ENCODE results near the gene TPP2.

The TPP2 gene

GRCh38 chr13:102587916-102588315 is 8.9 kb upstream of the TPP2 start:
- CTCF ChIA-PET, result interaction anchor here (0.7 kb wide), 1 partner anchor 137 kb away, joined by 4 read pairs; no protein-coding TSS in a partner anchor
- TF ChIP-seq CTCF (conservative IDR thresholded peaks at IDR 0.05; ENCODE audit: low read depth), result no peak
- H3K27ac ChIP-seq, result no peak overlapping the region
- POLR2A ChIA-PET (ENCODE audit: low non-redundant PET), result no interaction called here
- DNase-seq (ENCODE audit: low spot score), result no peak

- ChIA-PET CTCF (no interaction called here), POLR2A (ENCODE audit: low non-redundant PET) (interaction anchor here (0.5 kb wide), 1 partner anchor 266 kb away, joined by 3 read pairs; no protein-coding TSS in a partner anchor)
- TF ChIP-seq CTCF (conservative IDR thresholded peaks at IDR 0.05; ENCODE audit: low read depth), result no peak
- H3K27ac ChIP-seq, result no peak overlapping the region
- no peak for DNase-seq (ENCODE audit: low spot score)
Observed at GRCh38 chr13:102589301-102589822, 7.4 kb upstream of the TPP2 start.

DNA sequence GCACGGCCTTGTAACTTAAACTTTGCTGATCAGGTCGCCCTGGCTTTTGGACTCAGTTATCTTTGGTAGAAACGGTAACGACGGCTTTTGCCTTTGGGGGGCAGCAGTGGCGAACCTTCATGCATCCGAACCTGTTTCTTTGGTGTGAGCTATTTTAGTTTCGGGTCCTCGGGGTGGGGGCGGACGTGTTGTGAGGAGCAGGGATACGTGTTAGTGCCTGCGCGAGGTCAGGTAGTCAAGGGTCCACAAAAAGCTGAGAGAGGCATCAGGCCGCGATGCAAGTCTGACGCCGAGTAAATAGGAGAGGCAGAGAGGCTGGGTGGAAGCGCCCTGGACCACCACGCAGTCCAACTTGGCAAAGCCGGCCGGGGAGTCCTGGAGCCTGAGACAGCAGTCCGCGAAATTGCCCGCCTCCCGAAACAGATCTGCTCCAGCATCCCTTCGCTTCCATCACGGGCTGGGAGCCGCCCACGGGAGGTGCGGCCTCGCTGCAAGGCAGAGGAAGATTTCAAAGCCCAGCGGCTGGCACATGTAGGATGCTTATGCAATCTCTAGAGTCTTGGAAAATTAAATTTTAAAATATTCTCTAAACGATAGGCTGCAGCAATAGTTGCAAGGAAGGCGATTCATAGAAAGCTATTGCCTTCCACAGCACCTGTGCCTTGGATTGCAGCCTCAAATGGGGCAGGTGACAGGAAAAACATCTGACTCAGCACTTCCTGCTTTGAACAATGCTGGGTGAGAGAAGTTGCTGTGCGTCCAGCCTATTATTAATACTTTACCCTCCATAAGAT is 4.6 kb upstream of the TPP2 start:
- ChIA-PET CTCF (interaction anchor here (0.6 to 1.7 kb wide), 5 partner anchors 9 to 254 kb away, joined by 3 to 8 read pairs (median 3); partner anchors contain the start of gene ERCC5), POLR2A (ENCODE audit: low non-redundant PET) (interaction anchor here (0.6 kb wide), 1 partner anchor 205 kb away, joined by 3 read pairs; no protein-coding TSS in a partner anchor)
- DNase-seq (ENCODE audit: low spot score), result peak; percentile 40
- peak overlapping the region; percentile 81 for H3K27ac ChIP-seq
- peak; percentile 81 for TF ChIP-seq CTCF (conservative IDR thresholded peaks at IDR 0.05; ENCODE audit: low read depth)

DNA sequence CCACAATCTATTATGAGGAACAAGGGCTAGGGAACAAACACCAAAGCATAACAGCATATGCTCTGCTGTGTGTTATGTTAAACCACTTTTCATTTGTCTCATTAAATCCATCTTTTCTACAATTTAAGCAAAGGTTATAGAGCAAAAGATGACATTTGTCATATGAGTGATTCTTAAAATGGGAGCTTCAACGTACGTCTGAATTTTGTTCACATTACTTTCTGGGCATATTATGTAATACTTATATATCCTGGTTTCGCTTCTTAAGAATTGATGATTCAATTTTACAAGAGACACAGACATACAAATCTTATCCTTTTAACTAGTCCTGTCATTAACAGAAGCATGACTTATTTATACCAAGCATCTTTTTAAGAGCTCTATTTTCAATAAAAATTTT is 3.3 kb upstream of the TPP2 start:
- ChIA-PET CTCF (interaction anchor here (1.2 kb wide), 1 partner anchor 11 kb away, joined by 3 read pairs; no protein-coding TSS in a partner anchor), POLR2A (ENCODE audit: low non-redundant PET) (no interaction called here)
- DNase-seq (ENCODE audit: low spot score), result no peak
- H3K27ac ChIP-seq, result no peak overlapping the region
- TF ChIP-seq CTCF (conservative IDR thresholded peaks at IDR 0.05; ENCODE audit: low read depth), result no peak

- DNase-seq (ENCODE audit: low spot score), result no peak
- peak overlapping the region; percentile 95 for H3K27ac ChIP-seq
- no peak for TF ChIP-seq CTCF (conservative IDR thresholded peaks at IDR 0.05; ENCODE audit: low read depth)
- ChIA-PET POLR2A (ENCODE audit: low non-redundant PET) (no interaction called here), CTCF (no interaction called here)
Observed at GRCh38 chr13:102597029-102597961, 509 bp downstream of the TPP2 start.

DNA sequence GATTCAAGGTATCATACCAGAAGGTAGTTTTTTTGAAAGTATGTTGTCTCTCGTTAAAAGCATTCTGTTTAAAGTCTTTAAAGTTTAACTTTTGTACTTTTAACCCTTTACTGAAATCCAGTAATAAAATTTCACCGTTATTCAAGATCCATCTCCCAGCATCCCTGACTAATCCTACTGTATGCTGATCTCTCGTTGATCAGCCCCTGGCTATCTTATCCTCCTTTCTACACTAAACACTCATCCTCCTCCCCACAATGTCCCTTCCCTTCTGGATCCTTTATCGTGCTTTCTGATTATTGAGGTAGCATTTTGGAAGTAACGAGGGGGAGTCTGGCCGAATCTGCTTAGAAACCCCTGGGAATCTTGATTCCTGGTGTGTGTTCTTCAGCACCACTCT is 1.3 kb downstream of the TPP2 start:
- TF ChIP-seq CTCF (conservative IDR thresholded peaks at IDR 0.05; ENCODE audit: low read depth), result no peak
- no peak overlapping the region for H3K27ac ChIP-seq
- POLR2A ChIA-PET (ENCODE audit: low non-redundant PET), result no interaction called here
- DNase-seq (ENCODE audit: low spot score), result no peak
- CTCF ChIA-PET, result interaction anchor here (0.7 kb wide), 1 partner anchor 461 kb away, joined by 3 read pairs; no protein-coding TSS in a partner anchor

All from RWPE1 (cell line).